ENCODE results near the gene IFNGR2.
"Not testable (repeated sequence)": the region's sequence is repeated elsewhere in the genome, so short reads cannot be mapped to it uniquely, and the experiment has no call there.

Gene IFNGR2

GRCh38 chr21:33444499-33444898 lies 41.3 kb downstream of the IFNGR2 start:
- Histone ChIP-seq H3K9me3 (ENCODE audit: insufficient read depth, low read depth, low read length) (no peaks in the 10 kb centered on the region), H3K9me2 (replicated peaks; ENCODE audit: low read depth, low read length) (no peaks in the 10 kb centered on the region), H3K4me3 (ENCODE audit: low read length, poor library complexity, severe bottlenecking) (no peak overlapping the region), H3K4me1 (ENCODE audit: insufficient read depth, low read length, poor library complexity, severe bottlenecking) (no peaks in the 10 kb centered on the region), H3K27me3 (ENCODE audit: insufficient read depth, low read length, poor library complexity, severe bottlenecking) (no peaks in the 10 kb centered on the region), H3K4me2 (ENCODE audit: low read depth, low read length, poor library complexity, severe bottlenecking) (no peak overlapping the region), H3F3A (ENCODE audit: low read depth) (no peaks in the 10 kb centered on the region), H3K36me3 (ENCODE audit: insufficient read depth, low read length) (peaks cover 3% of the 10 kb centered on the region; the same call in 1 of the 2 replicates), H4K20me1 (ENCODE audit: insufficient read depth, low read length, poor library complexity, severe bottlenecking) (no peaks in the 10 kb centered on the region), H3K79me2 (ENCODE audit: insufficient read depth, low read length) (no peaks in the 10 kb centered on the region), H3K9ac (ENCODE audit: low read depth, low read length, poor library complexity, severe bottlenecking) (no peak overlapping the region), H2AFZ (ENCODE audit: low read length) (no peak overlapping the region)
- TF ChIP-seq EZH2phosphoT487 (IDR thresholded peaks at IDR 0.05; ENCODE audit: borderline replicate concordance), result no peak

DNA sequence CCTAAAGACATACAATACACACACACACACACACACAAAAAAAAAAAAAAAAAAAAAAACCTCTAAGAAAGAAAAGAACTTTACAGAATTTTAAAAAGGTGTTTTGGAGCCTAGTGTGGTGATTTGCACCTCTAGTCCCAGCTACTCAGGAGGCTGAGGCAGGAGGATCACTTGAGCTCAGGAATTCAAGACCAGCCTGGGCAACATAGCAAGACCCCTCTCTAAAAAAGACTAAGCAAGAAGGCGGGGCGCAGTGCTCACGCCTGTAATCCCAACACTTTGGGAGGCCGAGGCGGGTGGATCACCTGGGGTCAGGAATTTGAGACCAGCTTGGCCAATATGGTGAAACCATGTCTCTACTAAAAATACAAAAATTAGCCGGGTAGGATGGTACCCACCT lies 43.4 kb downstream of the IFNGR2 start:
- not testable (repeated sequence) for H3K9me2 ChIP-seq (replicated peaks; ENCODE audit: low read depth, low read length); H2AFZ ChIP-seq (ENCODE audit: low read length); H3K36me3 ChIP-seq (ENCODE audit: insufficient read depth, low read length); H3K79me2 ChIP-seq (ENCODE audit: insufficient read depth, low read length); H3K9ac ChIP-seq (ENCODE audit: low read depth, low read length, poor library complexity, severe bottlenecking); H3K9me3 ChIP-seq (ENCODE audit: insufficient read depth, low read depth, low read length); H4K20me1 ChIP-seq (ENCODE audit: insufficient read depth, low read length, poor library complexity, severe bottlenecking); H3K4me2 ChIP-seq (ENCODE audit: low read depth, low read length, poor library complexity, severe bottlenecking); H3K4me1 ChIP-seq (ENCODE audit: insufficient read depth, low read length, poor library complexity, severe bottlenecking); H3K4me3 ChIP-seq (ENCODE audit: low read length, poor library complexity, severe bottlenecking); H3K27me3 ChIP-seq (ENCODE audit: insufficient read depth, low read length, poor library complexity, severe bottlenecking); H3F3A ChIP-seq (ENCODE audit: low read depth)

DNA sequence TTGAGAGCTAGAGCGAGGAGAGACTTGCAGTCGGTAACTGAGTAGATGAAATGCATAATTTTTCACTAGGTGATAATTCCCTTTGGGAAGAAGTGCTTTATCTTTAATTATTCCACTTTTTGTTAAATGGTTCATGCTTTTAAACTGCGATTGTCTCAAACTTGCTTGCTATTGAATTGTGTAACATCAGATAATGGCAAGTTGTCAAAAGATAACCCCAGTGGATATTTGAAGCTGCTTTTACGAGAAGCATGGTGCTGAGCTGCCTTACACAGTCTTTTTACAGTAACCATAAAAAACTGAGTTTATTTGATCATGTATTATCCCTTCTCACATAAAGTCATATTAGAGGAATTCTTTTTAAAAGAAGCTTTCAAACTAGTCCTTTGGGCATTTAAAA lies 46.4 kb downstream of the IFNGR2 start:
- no peaks in the 10 kb centered on the region for H3K27me3 ChIP-seq (ENCODE audit: insufficient read depth, low read length, poor library complexity, severe bottlenecking)
- TF ChIP-seq EZH2phosphoT487 (IDR thresholded peaks at IDR 0.05; ENCODE audit: borderline replicate concordance), result no peak
- TF ChIP-seq CTCF (conservative IDR thresholded peaks at IDR 0.05; ENCODE audit: low read length), result no peak
- no peaks in the 10 kb centered on the region for H3K9me3 ChIP-seq (ENCODE audit: insufficient read depth, low read depth, low read length)
- H3K36me3 ChIP-seq (ENCODE audit: insufficient read depth, low read length), result peaks cover 3% of the 10 kb centered on the region; the same call in 1 of the 2 replicates
- no peak overlapping the region for H3K4me2 ChIP-seq (ENCODE audit: low read depth, low read length, poor library complexity, severe bottlenecking)
- no peak overlapping the region for H2AFZ ChIP-seq (ENCODE audit: low read length)
- H3K4me1 ChIP-seq (ENCODE audit: insufficient read depth, low read length, poor library complexity, severe bottlenecking), result no peaks in the 10 kb centered on the region
- no peaks in the 10 kb centered on the region for H3K9me2 ChIP-seq (replicated peaks; ENCODE audit: low read depth, low read length)
- no peaks in the 10 kb centered on the region for H3F3A ChIP-seq (ENCODE audit: low read depth)
- H4K20me1 ChIP-seq (ENCODE audit: insufficient read depth, low read length, poor library complexity, severe bottlenecking), result no peaks in the 10 kb centered on the region
- no peaks in the 10 kb centered on the region for H3K79me2 ChIP-seq (ENCODE audit: insufficient read depth, low read length)
- no peak overlapping the region for H3K4me3 ChIP-seq (ENCODE audit: low read length, poor library complexity, severe bottlenecking)
- no peak overlapping the region for H3K9ac ChIP-seq (ENCODE audit: low read depth, low read length, poor library complexity, severe bottlenecking)

GRCh38 chr21:33451634-33452071 lies 48.4 kb downstream of the IFNGR2 start:
- Histone ChIP-seq H3K9me3 (ENCODE audit: insufficient read depth, low read depth, low read length) (no peaks in the 10 kb centered on the region), H2AFZ (ENCODE audit: low read length) (no peak overlapping the region), H3K4me1 (ENCODE audit: insufficient read depth, low read length, poor library complexity, severe bottlenecking) (no peaks in the 10 kb centered on the region), H3K9ac (ENCODE audit: low read depth, low read length, poor library complexity, severe bottlenecking) (no peak overlapping the region), H3K27me3 (ENCODE audit: insufficient read depth, low read length, poor library complexity, severe bottlenecking) (no peaks in the 10 kb centered on the region), H3K4me3 (ENCODE audit: low read length, poor library complexity, severe bottlenecking) (no peak overlapping the region), H4K20me1 (ENCODE audit: insufficient read depth, low read length, poor library complexity, severe bottlenecking) (no peaks in the 10 kb centered on the region), H3K4me2 (ENCODE audit: low read depth, low read length, poor library complexity, severe bottlenecking) (no peak overlapping the region), H3K79me2 (ENCODE audit: insufficient read depth, low read length) (no peaks in the 10 kb centered on the region), H3K9me2 (replicated peaks; ENCODE audit: low read depth, low read length) (no peaks in the 10 kb centered on the region), H3F3A (ENCODE audit: low read depth) (no peaks in the 10 kb centered on the region), H3K36me3 (ENCODE audit: insufficient read depth, low read length) (peaks cover 14% of the 10 kb centered on the region; the same call in 1 of the 2 replicates)
- TF ChIP-seq EZH2phosphoT487 (IDR thresholded peaks at IDR 0.05; ENCODE audit: borderline replicate concordance) (no peak), CTCF (conservative IDR thresholded peaks at IDR 0.05; ENCODE audit: low read length) (no peak)
